KMS-11 (cell line): ENCODE measurements around the gene RAB7A.
"Not testable (repeated sequence)": the region's sequence is repeated elsewhere in the genome, so short reads cannot be mapped to it uniquely, and the experiment has no call there.

Experiments used
- H2AFZ ChIP-seq: fragments of 200-600 bp; sonication (generic); 2 replicates; pipeline ENCODE4 v1.6.1; 2016; ENCODE audit warnings: antibody characterized with exemption, mixed run types, low read depth
- H3K27ac ChIP-seq: fragments of 200-600 bp; sonication (generic); 2 replicates; pipeline ENCODE4 v1.6.1; 2016; ENCODE audit warnings: mild to moderate bottlenecking, mixed run types
- H3K27me3 ChIP-seq: fragments of 200-600 bp; sonication (generic); 2 replicates; pipeline ENCODE4 v1.6.1; 2017; ENCODE audit warnings: mild to moderate bottlenecking, low read depth, mixed run types, moderate library complexity; ENCODE audit not compliant: insufficient read depth
- H3K36me3 ChIP-seq: fragments of 200-600 bp; sonication (generic); 2 replicates; pipeline ENCODE4 v1.6.1; 2017; ENCODE audit warnings: mild to moderate bottlenecking, mixed run types; ENCODE audit not compliant: insufficient read depth
- H3K4me1 ChIP-seq: fragments of 200-600 bp; sonication (generic); 2 replicates; pipeline ENCODE4 v1.6.1; 2016; ENCODE audit warnings: mild to moderate bottlenecking, low read depth, mixed run types; ENCODE audit not compliant: poor library complexity, severe bottlenecking
- H3K4me2 ChIP-seq: fragments of 200-600 bp; sonication (generic); 2 replicates; pipeline ENCODE4 v1.7.0; 2016; ENCODE audit warnings: mild to moderate bottlenecking, mixed run types
- H3K4me3 ChIP-seq: fragments of 200-600 bp; sonication (generic); IDR thresholded peaks from 2 replicates; pipeline ENCODE4 v1.6.1; 2017; ENCODE audit warnings: low read depth, low read length, mixed read lengths; ENCODE audit not compliant: insufficient read depth
- H3K79me2 ChIP-seq: fragments of 200-600 bp; sonication (generic); 2 replicates; pipeline ENCODE4 v1.6.1; 2016; ENCODE audit warnings: low read depth, mixed run types; ENCODE audit not compliant: insufficient read depth
- H3K9ac ChIP-seq: fragments of 200-600 bp; sonication (generic); 2 replicates; pipeline ENCODE4 v1.6.1; 2016; ENCODE audit warnings: mild to moderate bottlenecking, mixed run types
- H4K20me1 ChIP-seq: fragments of 200-600 bp; sonication (generic); 2 replicates; pipeline ENCODE4 v1.6.1; 2016; ENCODE audit warnings: mild to moderate bottlenecking, mixed run types; ENCODE audit not compliant: insufficient read depth
- TF ChIP-seq, protein P1 (sequence below): fragments of 200-600 bp; sonication (generic); conservative IDR thresholded peaks from 2 replicates; pipeline ENCODE4 v1.6.1; 2017; ENCODE audit warnings: low read depth, mild to moderate bottlenecking, antibody characterized with exemption, low read length, moderate library complexity, mixed read lengths

Gene RAB7A

DNA sequence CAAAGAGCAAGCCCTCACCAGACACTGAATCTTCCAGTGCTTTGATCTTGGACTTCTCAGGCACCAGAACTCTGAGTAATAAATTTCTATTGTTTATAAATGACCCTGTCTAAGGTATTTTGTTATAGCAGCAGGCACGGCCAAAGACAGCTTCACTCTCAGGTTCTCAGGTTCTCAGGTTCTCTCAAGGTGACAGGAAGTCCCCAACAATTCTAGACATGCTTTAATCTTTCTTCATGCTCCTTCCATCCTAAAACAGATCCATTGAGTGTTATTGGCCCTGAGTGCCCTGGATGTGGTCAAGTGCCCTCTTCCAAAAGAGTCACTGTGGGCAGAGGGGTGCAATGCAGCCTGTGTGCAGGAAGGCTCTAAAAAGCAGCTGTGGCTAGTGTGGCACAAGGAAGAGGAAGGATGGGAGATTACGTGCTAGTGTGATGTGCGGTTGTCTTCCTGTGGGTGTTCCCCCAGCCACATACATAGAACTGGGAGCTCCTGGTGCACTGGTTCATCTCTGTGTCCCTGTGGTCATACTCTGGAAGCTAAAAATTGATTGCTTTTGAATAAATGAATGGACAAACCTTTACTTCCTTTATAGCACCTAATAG is 11.0 kb upstream of the RAB7A start:
- no peaks in the 10 kb centered on the region for H3K4me1 ChIP-seq
- H3K27me3 ChIP-seq: no peaks in the 10 kb centered on the region
- TF ChIP-seq, protein P1, sequence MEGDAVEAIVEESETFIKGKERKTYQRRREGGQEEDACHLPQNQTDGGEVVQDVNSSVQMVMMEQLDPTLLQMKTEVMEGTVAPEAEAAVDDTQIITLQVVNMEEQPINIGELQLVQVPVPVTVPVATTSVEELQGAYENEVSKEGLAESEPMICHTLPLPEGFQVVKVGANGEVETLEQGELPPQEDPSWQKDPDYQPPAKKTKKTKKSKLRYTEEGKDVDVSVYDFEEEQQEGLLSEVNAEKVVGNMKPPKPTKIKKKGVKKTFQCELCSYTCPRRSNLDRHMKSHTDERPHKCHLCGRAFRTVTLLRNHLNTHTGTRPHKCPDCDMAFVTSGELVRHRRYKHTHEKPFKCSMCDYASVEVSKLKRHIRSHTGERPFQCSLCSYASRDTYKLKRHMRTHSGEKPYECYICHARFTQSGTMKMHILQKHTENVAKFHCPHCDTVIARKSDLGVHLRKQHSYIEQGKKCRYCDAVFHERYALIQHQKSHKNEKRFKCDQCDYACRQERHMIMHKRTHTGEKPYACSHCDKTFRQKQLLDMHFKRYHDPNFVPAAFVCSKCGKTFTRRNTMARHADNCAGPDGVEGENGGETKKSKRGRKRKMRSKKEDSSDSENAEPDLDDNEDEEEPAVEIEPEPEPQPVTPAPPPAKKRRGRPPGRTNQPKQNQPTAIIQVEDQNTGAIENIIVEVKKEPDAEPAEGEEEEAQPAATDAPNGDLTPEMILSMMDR: no peak
- no peak overlapping the region for H3K9ac ChIP-seq
- H3K4me2 ChIP-seq: no peak overlapping the region
- no peak overlapping the region for H3K27ac ChIP-seq
- H2AFZ ChIP-seq: no peak overlapping the region
- no peaks in the 10 kb centered on the region for H4K20me1 ChIP-seq
- no peaks in the 10 kb centered on the region for H3K79me2 ChIP-seq
- no peak overlapping the region for H3K4me3 ChIP-seq
- H3K36me3 ChIP-seq: no peaks in the 10 kb centered on the region

DNA sequence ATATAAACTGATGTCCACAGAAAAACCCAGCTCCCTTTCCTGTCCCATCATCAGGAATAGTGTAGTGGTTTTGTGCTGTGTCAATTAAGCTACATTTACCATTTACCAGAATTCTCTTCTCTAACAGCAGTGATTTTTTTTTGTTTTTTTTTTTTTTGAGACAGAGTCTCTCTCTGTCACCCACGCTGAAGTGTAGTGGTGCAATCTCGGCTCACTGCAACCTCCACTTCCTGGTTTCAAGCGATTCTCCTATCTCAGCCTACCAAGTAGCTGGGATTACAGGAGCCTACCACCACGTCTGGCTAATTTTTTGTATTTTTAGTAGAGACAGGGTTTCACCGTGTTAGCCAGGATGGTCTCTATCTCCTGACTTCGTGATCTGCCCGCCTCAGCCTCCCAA is 7.1 kb upstream of the RAB7A start:
- not testable (repeated sequence) for H3K36me3 ChIP-seq, H4K20me1 ChIP-seq, H2AFZ ChIP-seq, H3K9ac ChIP-seq, H3K4me3 ChIP-seq, H3K4me1 ChIP-seq, H3K4me2 ChIP-seq, H3K79me2 ChIP-seq, H3K27me3 ChIP-seq, H3K27ac ChIP-seq

DNA sequence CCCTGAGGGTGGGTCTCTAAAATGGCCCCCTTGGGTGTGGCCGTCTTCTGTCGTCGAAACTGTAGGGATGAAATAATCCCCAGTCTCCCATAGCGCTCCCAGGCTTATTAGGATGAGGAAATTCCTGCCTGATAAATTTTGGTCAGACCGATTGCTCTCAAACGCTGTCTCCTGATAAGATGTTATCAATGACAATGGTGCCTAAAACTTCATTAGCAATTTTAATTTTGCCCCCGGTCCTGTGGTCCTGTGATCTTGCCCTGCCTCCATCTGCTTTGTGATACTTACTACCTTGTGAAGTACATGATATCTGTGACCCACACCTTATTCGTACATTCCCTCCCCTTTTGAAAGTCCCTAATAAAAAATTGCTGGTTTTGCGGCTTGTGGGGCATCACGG is 5.1 kb upstream of the RAB7A start:
- no peaks in the 10 kb centered on the region for H3K27me3 ChIP-seq
- H4K20me1 ChIP-seq: no peaks in the 10 kb centered on the region
- no peaks in the 10 kb centered on the region for H3K36me3 ChIP-seq
- no peak overlapping the region for H3K4me3 ChIP-seq
- no peak overlapping the region for H3K27ac ChIP-seq
- TF ChIP-seq, protein P1: no peak
- peaks cover 11% of the 10 kb centered on the region for H3K4me1 ChIP-seq
- no peak overlapping the region for H2AFZ ChIP-seq
- H3K4me2 ChIP-seq: no peak overlapping the region
- no peak overlapping the region for H3K9ac ChIP-seq
- H3K79me2 ChIP-seq: no peaks in the 10 kb centered on the region

DNA sequence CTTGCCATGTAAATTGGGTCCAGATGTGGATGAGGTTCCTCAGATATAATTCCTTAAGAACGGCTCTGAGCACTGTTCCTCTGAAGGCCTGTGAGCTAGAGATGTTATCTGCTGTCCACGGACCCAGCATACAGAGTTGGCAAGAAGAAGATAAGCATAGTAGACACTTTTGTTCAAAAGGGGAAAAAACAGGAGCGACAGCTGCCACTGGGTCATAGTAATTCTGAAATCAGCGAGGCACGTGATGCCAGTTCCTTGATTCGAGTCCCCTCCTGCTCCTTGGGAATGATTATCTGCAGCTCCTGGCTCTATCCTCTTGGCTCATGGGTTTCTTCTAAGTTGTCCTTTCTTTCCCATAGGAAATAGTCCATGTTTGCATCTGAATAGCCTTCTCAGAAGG is 2.5 kb upstream of the RAB7A start:
- peaks cover 27% of the 10 kb centered on the region for H3K4me1 ChIP-seq
- H3K27ac ChIP-seq: no peak overlapping the region
- no peak overlapping the region for H3K9ac ChIP-seq
- H3K4me3 ChIP-seq: no peak overlapping the region
- peaks cover 11% of the 10 kb centered on the region; the same call in 1 of the 2 replicates for H4K20me1 ChIP-seq
- H3K4me2 ChIP-seq: no peak overlapping the region
- H3K79me2 ChIP-seq: peaks cover 25% of the 10 kb centered on the region
- H3K27me3 ChIP-seq: no peaks in the 10 kb centered on the region
- H3K36me3 ChIP-seq: no peaks in the 10 kb centered on the region
- TF ChIP-seq, protein P1: no peak
- no peak overlapping the region for H2AFZ ChIP-seq

DNA sequence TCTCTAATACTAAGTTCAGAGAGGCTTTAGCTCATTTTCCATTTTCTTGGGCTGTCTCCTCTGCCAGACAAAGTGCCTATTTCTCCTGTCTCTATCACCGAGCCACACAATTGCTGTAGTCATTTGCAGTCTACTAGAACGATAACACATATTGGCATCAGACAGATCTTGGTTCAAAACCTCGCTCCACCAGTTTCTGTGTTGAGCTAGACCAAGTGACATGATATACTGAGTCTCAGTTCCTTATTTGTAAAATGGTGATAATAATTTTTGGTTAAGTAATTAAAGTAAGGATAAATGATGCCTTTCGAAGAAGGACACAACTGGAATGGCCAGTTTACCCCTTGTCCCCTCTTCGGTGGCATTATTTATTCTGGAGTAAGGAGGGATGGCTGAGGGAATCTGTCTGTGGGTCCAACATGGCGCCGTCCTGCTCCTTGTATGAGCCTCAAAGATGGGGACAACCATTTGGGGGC is 398 bp upstream of the RAB7A start:
- no peak overlapping the region for H3K4me3 ChIP-seq

More for the DNA sequence above, 398 bp upstream of the RAB7A start:
- Histone ChIP-seq H4K20me1 (peaks cover 19% of the 10 kb centered on the region), H3K79me2 (peaks cover 46% of the 10 kb centered on the region), H2AFZ (peak overlapping the region; percentile 93), H3K36me3 (no peaks in the 10 kb centered on the region), H3K27ac (peak overlapping the region; percentile 25; the same call in 1 of the 2 replicates), H3K4me1 (peaks cover 46% of the 10 kb centered on the region), H3K4me2 (peak overlapping the region; percentile 76), H3K9ac (peak overlapping the region; percentile 80; the same call in 1 of the 2 replicates), H3K27me3 (no peaks in the 10 kb centered on the region)
- TF ChIP-seq, protein P1: no peak
